Transverse colon (tissue), 4 donors: ENCODE data around the gene MET. TPM values are rescaled to one million over a fixed set of nuclear protein-coding genes. Genes with fewer than 3 reads are reported as not detected.

ENCODE experiments used
- DNase-seq: peaks from one replicate; pipeline ENCODE4 v3.0.0-alpha.2; 2019
- H3K27ac ChIP-seq, 4 donors: fragments of 200-600 bp; sonication (generic); 2 replicates each; pipeline ENCODE4 v1.5.1; 2016 to 2018; ENCODE audit warnings: inconsistent platforms in 4 of 4
- H3K27me3 ChIP-seq: fragments of 200-600 bp; sonication (generic); 2 replicates; pipeline ENCODE4 v1.5.1; 2017; ENCODE audit warnings: inconsistent platforms
- H3K36me3 ChIP-seq, 4 donors: fragments of 200-600 bp; sonication (generic); 2 replicates each; pipeline ENCODE4 v1.5.1; 2017 to 2019; ENCODE audit warnings: inconsistent platforms in 4 of 4
- H3K4me1 ChIP-seq, 4 donors: fragments of 200-600 bp; sonication (generic); 2 replicates each; pipeline ENCODE4 v1.5.1; 2017 to 2020; ENCODE audit warnings: inconsistent platforms in 4 of 4
- H3K4me3 ChIP-seq, 4 donors: fragments of 200-600 bp; sonication (generic); 1 replicate in 1 of 4; 2 replicates in 3 of 4; pipeline versions ENCODE4 v1.5.1 to v1.6.1; 2017 to 2019; ENCODE audit warnings: inconsistent platforms in 4 of 4
- H3K9me3 ChIP-seq, 2 donors: fragments of 200-600 bp; sonication (generic); 2 replicates each; pipeline ENCODE4 v1.5.1; 2017 to 2019; ENCODE audit warnings: inconsistent platforms in 2 of 2
- CTCF ChIP-seq, 5 experiments: fragments of 200-600 bp in 3 of 5; fragments of 450-650 bp in 2 of 5; sonication (generic) in 3 of 5; IDR thresholded peaks; 1 replicate in 2 of 5; 2 replicates in 3 of 5; pipeline ENCODE4 v1.5.1; 2016 to 2017; ENCODE audit warnings: antibody characterized with exemption in 5 of 5, inconsistent platforms in 3 of 5, mild to moderate bottlenecking in 2 of 5, moderate library complexity in 1 of 5
- EP300 ChIP-seq: sonication (generic); formaldehyde crosslinking; IDR thresholded peaks from one replicate; pipeline ENCODE4 v1.6.1; 2017; ENCODE audit warnings: antibody characterized with exemption, low read depth
- POLR2A ChIP-seq: fragments of 450-650 bp; IDR thresholded peaks from one replicate; pipeline ENCODE4 v1.6.1; 2016; ENCODE audit warnings: antibody characterized with exemption, mild to moderate bottlenecking, moderate library complexity
- POLR2AphosphoS5 ChIP-seq, 3 donors: sonication (generic); formaldehyde crosslinking; IDR thresholded peaks; one replicate each; pipeline ENCODE4 v1.6.1; 2016; ENCODE audit warnings: antibody characterized with exemption in 3 of 3
- WGBS, 2 donors: methylation state at CpG; one replicate each; pipeline ENCODE4 v1.1.5; 2018; ENCODE audit warnings: low coverage in 1 of 2; 5-methylcytosine and 5-hydroxymethylcytosine counted together
- in situ Hi-C, 4 donors: fragments of 200-750 bp; cut with MboI; loops; one replicate each; pipeline versions ENCODE4 v1.15.0 to v1.15.1; 2017; ENCODE audit warnings: low sequenced_read_pairs in 3 of 4, low pct_ligation_motif_present in 1 of 4, low pct_unique_long_range_greater_than_20kb in 1 of 4
- intact Hi-C: fragments of 100-400 bp; cut with DNase I; formaldehyde crosslinking; loops from one replicate; pipeline ENCODE4 v1.15.1; 2023; ENCODE audit warnings: low total_unique reads
- total RNA-seq, 4 donors: library from RNA; depleted of rRNA; stranded (reverse); fragments of >200 nt; gene quantifications; one replicate each; pipeline ENCODE4 v1.1.0, GENCODE V29; 2016

The MET gene
- total RNA-seq, 4 donors from 2014 or later = 6.4 to 35.5 (median 20.3) TPM

GRCh38 chr7:116779931-116780330 lies 107.9 kb downstream of the MET start:
- no peaks in the 10 kb centered on the region for H3K9me3 ChIP-seq
- no peak overlapping the region for H3K4me3 ChIP-seq
- in situ Hi-C loops = no loop called here
- H3K36me3 ChIP-seq = no peaks in the 10 kb centered on the region
- H3K27me3 ChIP-seq = no peaks in the 10 kb centered on the region
- intact Hi-C loops = no loop called here
- no peak for TF ChIP-seq POLR2AphosphoS5 (IDR thresholded peaks at IDR 0.05)
- TF ChIP-seq CTCF (IDR thresholded peaks at IDR 0.05) = no peak
- no peak for TF ChIP-seq POLR2A
- no peak for TF ChIP-seq EP300
- WGBS, 2 donors = 82 to 90% methylated on average over 2 to 3 of the region's 3 CpGs
- peak overlapping the region; percentile 43 to 54 (median 52) for H3K27ac ChIP-seq
- no peak for DNase-seq
- H3K4me1 ChIP-seq = peaks cover 12 to 69% (median 47%) of the 10 kb centered on the region in 4 donors

- H3K36me3 ChIP-seq = no peaks in the 10 kb centered on the region
- H3K4me1 ChIP-seq = peaks cover 12 to 68% (median 48%) of the 10 kb centered on the region in 4 donors
- intact Hi-C loops = no loop called here
- H3K27ac ChIP-seq = peak overlapping the region; percentile 43 to 54 (median 52)
- no peak for TF ChIP-seq POLR2AphosphoS5 (IDR thresholded peaks at IDR 0.05)
- no peak for TF ChIP-seq POLR2A
- TF ChIP-seq EP300 = no peak
- TF ChIP-seq CTCF (IDR thresholded peaks at IDR 0.05) = no peak
- DNase-seq = no peak
- WGBS, 2 donors = 29 to 33% methylated on average over 1 of the region's 1 CpG
- no peak overlapping the region for H3K4me3 ChIP-seq
- H3K9me3 ChIP-seq = no peaks in the 10 kb centered on the region
- in situ Hi-C loops = no loop called here
- H3K27me3 ChIP-seq = no peaks in the 10 kb centered on the region
Measured at GRCh38 chr7:116780521-116780920, 108.5 kb downstream of the MET start.

GRCh38 chr7:116780966-116781365 lies 109.0 kb downstream of the MET start:
- H3K36me3 ChIP-seq = no peaks in the 10 kb centered on the region
- intact Hi-C loops = no loop called here
- TF ChIP-seq POLR2AphosphoS5 (IDR thresholded peaks at IDR 0.05) (no peak), CTCF (IDR thresholded peaks at IDR 0.05) (no peak)
- in situ Hi-C loops = no loop called here
- H3K4me1 ChIP-seq = peaks cover 12 to 63% (median 48%) of the 10 kb centered on the region in 4 donors
- H3K4me3 ChIP-seq = no peak overlapping the region
- no peaks in the 10 kb centered on the region for H3K27me3 ChIP-seq
- no peaks in the 10 kb centered on the region for H3K9me3 ChIP-seq
- DNase-seq = peak; percentile 60
- WGBS, 2 donors = 50 to 55% methylated on average over 1 of the region's 1 CpG
- H3K27ac ChIP-seq = peak overlapping the region; percentile 43 to 54 (median 52)

DNA sequence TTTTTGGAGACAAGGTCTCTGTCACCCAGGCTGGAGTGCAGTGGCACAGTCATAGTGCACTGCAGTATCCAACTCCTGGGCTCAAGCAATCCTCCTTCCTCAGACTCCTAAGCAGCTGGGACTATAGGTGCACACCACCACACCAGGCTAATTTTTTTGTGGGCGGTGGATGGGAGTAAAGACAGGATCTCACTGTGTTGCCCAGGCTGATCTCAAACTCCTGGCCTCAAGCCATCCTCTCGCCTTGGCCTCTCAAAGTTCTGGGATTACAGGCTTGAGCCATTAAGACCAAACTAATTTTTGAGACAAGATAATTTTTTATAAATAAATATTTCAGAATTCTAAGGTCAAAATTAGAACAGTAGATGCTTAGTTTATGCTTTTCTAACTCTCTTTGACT lies 109.6 kb downstream of the MET start:
- Histone ChIP-seq H3K9me3 (no peaks in the 10 kb centered on the region), H3K4me3 (no peak overlapping the region), H3K27me3 (no peaks in the 10 kb centered on the region), H3K4me1 (peaks cover 12 to 57% (median 42%) of the 10 kb centered on the region in 4 donors), H3K36me3 (no peaks in the 10 kb centered on the region), H3K27ac (peak overlapping the region in 2 of 4 donors; percentile 43 to 54)
- 83 to 100% methylated on average over 2 of the region's 2 CpGs for WGBS, 2 donors
- intact Hi-C loops (no loop called here), in situ Hi-C loops (no loop called here)
- DNase-seq = no peak
- TF ChIP-seq POLR2A = no peak
- no peak for TF ChIP-seq CTCF (IDR thresholded peaks at IDR 0.05)
- no peak for TF ChIP-seq POLR2AphosphoS5 (IDR thresholded peaks at IDR 0.05)
- TF ChIP-seq EP300 = no peak
